ENCODE measurements around the gene TOLLIP.

Gene TOLLIP

GRCh38 chr11:1235306-1235900 lies 74.0 kb downstream of the TOLLIP start:
- Histone ChIP-seq H3K9ac (ENCODE audit: low read length in 2 of 2) (no peak overlapping the region), H3K27me3 (ENCODE audit: control insufficient read depth in 1 of 2, insufficient read depth in 2 of 2, low read length in 2 of 2) (peaks cover 0 to 3% of the 10 kb centered on the region in 2 donors), H3K9me3 (ENCODE audit: control insufficient read depth in 2 of 2, low read length in 2 of 2) (no peaks in the 10 kb centered on the region), H3K4me1 (ENCODE audit: control insufficient read depth, insufficient read depth, low read length) (no peaks in the 10 kb centered on the region), H3K27ac (ENCODE audit: low read length) (no peak overlapping the region), H3K36me3 (ENCODE audit: control insufficient read depth in 2 of 2, insufficient read depth in 2 of 2, low read length in 2 of 2) (no peaks in the 10 kb centered on the region), H3K4me3 (ENCODE audit: low read length in 2 of 2) (no peak overlapping the region)

- Histone ChIP-seq H3K27me3 (ENCODE audit: control insufficient read depth in 1 of 2, insufficient read depth in 2 of 2, low read length in 2 of 2) (peaks cover 0 to 3% of the 10 kb centered on the region in 2 donors), H3K9me3 (ENCODE audit: control insufficient read depth in 2 of 2, low read length in 2 of 2) (no peaks in the 10 kb centered on the region), H3K27ac (ENCODE audit: low read length) (no peak overlapping the region), H3K4me1 (ENCODE audit: control insufficient read depth, insufficient read depth, low read length) (no peaks in the 10 kb centered on the region), H3K4me3 (ENCODE audit: low read length in 2 of 2) (no peak overlapping the region), H3K9ac (ENCODE audit: low read length in 2 of 2) (no peak overlapping the region), H3K36me3 (ENCODE audit: control insufficient read depth in 2 of 2, insufficient read depth in 2 of 2, low read length in 2 of 2) (no peaks in the 10 kb centered on the region)
These were observed 74.6 kb downstream of the TOLLIP start for GRCh38 chr11:1234771-1235305.

- peaks cover 0 to 3% of the 10 kb centered on the region in 2 donors for H3K27me3 ChIP-seq (ENCODE audit: control insufficient read depth in 1 of 2, insufficient read depth in 2 of 2, low read length in 2 of 2)
- H3K9ac ChIP-seq (ENCODE audit: low read length in 2 of 2) = no peak overlapping the region
- H3K4me1 ChIP-seq (ENCODE audit: control insufficient read depth, insufficient read depth, low read length) = no peaks in the 10 kb centered on the region
- no peaks in the 10 kb centered on the region for H3K36me3 ChIP-seq (ENCODE audit: control insufficient read depth in 2 of 2, insufficient read depth in 2 of 2, low read length in 2 of 2)
- H3K27ac ChIP-seq (ENCODE audit: low read length) = no peak overlapping the region
- H3K9me3 ChIP-seq (ENCODE audit: control insufficient read depth in 2 of 2, low read length in 2 of 2) = no peaks in the 10 kb centered on the region
- no peak overlapping the region for H3K4me3 ChIP-seq (ENCODE audit: low read length in 2 of 2)
These were observed 75.2 kb downstream of the TOLLIP start for GRCh38 chr11:1234054-1234720.

- H3K27me3 ChIP-seq (ENCODE audit: control insufficient read depth in 1 of 2, insufficient read depth in 2 of 2, low read length in 2 of 2) = peaks cover 0 to 3% of the 10 kb centered on the region in 2 donors
- H3K27ac ChIP-seq (ENCODE audit: low read length) = no peak overlapping the region
- no peak overlapping the region for H3K9ac ChIP-seq (ENCODE audit: low read length in 2 of 2)
- H3K9me3 ChIP-seq (ENCODE audit: control insufficient read depth in 2 of 2, low read length in 2 of 2) = no peaks in the 10 kb centered on the region
- H3K36me3 ChIP-seq (ENCODE audit: control insufficient read depth in 2 of 2, insufficient read depth in 2 of 2, low read length in 2 of 2) = no peaks in the 10 kb centered on the region
- H3K4me3 ChIP-seq (ENCODE audit: low read length in 2 of 2) = no peak overlapping the region
- no peaks in the 10 kb centered on the region for H3K4me1 ChIP-seq (ENCODE audit: control insufficient read depth, insufficient read depth, low read length)
These were observed 75.9 kb downstream of the TOLLIP start for GRCh38 chr11:1233351-1234053.

GRCh38 chr11:1232883-1233321 lies 76.5 kb downstream of the TOLLIP start:
- Histone ChIP-seq H3K9ac (ENCODE audit: low read length in 2 of 2) (no peak overlapping the region), H3K36me3 (ENCODE audit: control insufficient read depth in 2 of 2, insufficient read depth in 2 of 2, low read length in 2 of 2) (no peaks in the 10 kb centered on the region), H3K9me3 (ENCODE audit: control insufficient read depth in 2 of 2, low read length in 2 of 2) (no peaks in the 10 kb centered on the region), H3K4me3 (ENCODE audit: low read length in 2 of 2) (no peak overlapping the region), H3K27me3 (ENCODE audit: control insufficient read depth in 1 of 2, insufficient read depth in 2 of 2, low read length in 2 of 2) (peaks cover 0 to 3% of the 10 kb centered on the region in 2 donors), H3K4me1 (ENCODE audit: control insufficient read depth, insufficient read depth, low read length) (no peaks in the 10 kb centered on the region), H3K27ac (ENCODE audit: low read length) (no peak overlapping the region)

- no peaks in the 10 kb centered on the region for H3K9me3 ChIP-seq (ENCODE audit: control insufficient read depth in 2 of 2, low read length in 2 of 2)
- no peaks in the 10 kb centered on the region for H3K36me3 ChIP-seq (ENCODE audit: control insufficient read depth in 2 of 2, insufficient read depth in 2 of 2, low read length in 2 of 2)
- no peak overlapping the region for H3K9ac ChIP-seq (ENCODE audit: low read length in 2 of 2)
- peaks cover 0 to 3% of the 10 kb centered on the region in 2 donors for H3K27me3 ChIP-seq (ENCODE audit: control insufficient read depth in 1 of 2, insufficient read depth in 2 of 2, low read length in 2 of 2)
- no peaks in the 10 kb centered on the region for H3K4me1 ChIP-seq (ENCODE audit: control insufficient read depth, insufficient read depth, low read length)
- no peak overlapping the region for H3K27ac ChIP-seq (ENCODE audit: low read length)
- H3K4me3 ChIP-seq (ENCODE audit: low read length in 2 of 2) = no peak overlapping the region
These were observed 77.2 kb downstream of the TOLLIP start for GRCh38 chr11:1232021-1232882.

GRCh38 chr11:1231396-1232020 lies 77.9 kb downstream of the TOLLIP start:
- no peak overlapping the region for H3K9ac ChIP-seq (ENCODE audit: low read length in 2 of 2)

GRCh38 chr11:1230456-1231395 lies 78.7 kb downstream of the TOLLIP start:
- no peak overlapping the region for H3K27ac ChIP-seq (ENCODE audit: low read length)
- no peak overlapping the region for H3K4me3 ChIP-seq (ENCODE audit: low read length in 2 of 2)
- no peaks in the 10 kb centered on the region for H3K36me3 ChIP-seq (ENCODE audit: control insufficient read depth in 2 of 2, insufficient read depth in 2 of 2, low read length in 2 of 2)
- peaks cover 1 to 3% of the 10 kb centered on the region in 2 donors for H3K27me3 ChIP-seq (ENCODE audit: control insufficient read depth in 1 of 2, insufficient read depth in 2 of 2, low read length in 2 of 2)
- no peaks in the 10 kb centered on the region for H3K9me3 ChIP-seq (ENCODE audit: control insufficient read depth in 2 of 2, low read length in 2 of 2)
- H3K9ac ChIP-seq (ENCODE audit: low read length in 2 of 2) = no peak overlapping the region
- H3K4me1 ChIP-seq (ENCODE audit: control insufficient read depth, insufficient read depth, low read length) = no peaks in the 10 kb centered on the region

More at GRCh38 chr11:1231396-1232020, 77.9 kb downstream of the TOLLIP start:
- Histone ChIP-seq H3K9me3 (ENCODE audit: control insufficient read depth in 2 of 2, low read length in 2 of 2) (no peaks in the 10 kb centered on the region), H3K27me3 (ENCODE audit: control insufficient read depth in 1 of 2, insufficient read depth in 2 of 2, low read length in 2 of 2) (peaks cover 0 to 3% of the 10 kb centered on the region in 2 donors), H3K4me1 (ENCODE audit: control insufficient read depth, insufficient read depth, low read length) (no peaks in the 10 kb centered on the region), H3K4me3 (ENCODE audit: low read length in 2 of 2) (no peak overlapping the region), H3K27ac (ENCODE audit: low read length) (no peak overlapping the region), H3K36me3 (ENCODE audit: control insufficient read depth in 2 of 2, insufficient read depth in 2 of 2, low read length in 2 of 2) (no peaks in the 10 kb centered on the region)

GRCh38 chr11:1230121-1230455 lies 79.3 kb downstream of the TOLLIP start:
- Histone ChIP-seq H3K9ac (ENCODE audit: low read length in 2 of 2) (no peak overlapping the region), H3K36me3 (ENCODE audit: control insufficient read depth in 2 of 2, insufficient read depth in 2 of 2, low read length in 2 of 2) (no peaks in the 10 kb centered on the region), H3K27me3 (ENCODE audit: control insufficient read depth in 1 of 2, insufficient read depth in 2 of 2, low read length in 2 of 2) (peaks cover 3% of the 10 kb centered on the region in 2 donors), H3K4me3 (ENCODE audit: low read length in 2 of 2) (no peak overlapping the region), H3K27ac (ENCODE audit: low read length) (no peak overlapping the region), H3K9me3 (ENCODE audit: control insufficient read depth in 2 of 2, low read length in 2 of 2) (no peaks in the 10 kb centered on the region), H3K4me1 (ENCODE audit: control insufficient read depth, insufficient read depth, low read length) (no peaks in the 10 kb centered on the region)
